ENCODE results near the gene PGM1. TPM values are rescaled to one million over a fixed set of nuclear protein-coding genes. Genes with fewer than 3 reads are reported as not detected.

PGM1 gene
- total RNA-seq, 1 experiment from 2014 or later, result 54.6 TPM

DNA sequence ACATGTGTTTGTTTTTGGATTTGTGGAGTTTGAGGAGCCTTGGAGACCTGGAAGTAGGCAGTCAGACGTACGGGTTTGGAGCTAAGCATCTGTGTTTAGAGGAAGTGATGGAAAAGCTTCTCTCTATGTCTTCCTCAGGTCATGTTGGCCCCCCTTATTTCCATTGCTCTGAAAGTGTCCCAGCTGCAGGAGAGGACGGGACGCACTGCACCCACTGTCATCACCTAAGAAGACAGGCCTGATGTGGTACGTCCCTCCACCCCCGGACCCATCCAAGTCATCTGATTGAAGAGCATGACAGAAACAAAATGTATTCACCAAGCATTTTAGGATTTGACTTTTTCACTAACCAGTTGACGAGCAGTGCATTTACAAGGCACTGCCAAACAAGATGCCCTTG lies 66.2 kb downstream of the PGM1 start:
- H3K27me3 ChIP-seq (ENCODE audit: insufficient read depth, low read length), result no peaks in the 10 kb centered on the region
- peaks cover 0 to 2% of the 10 kb centered on the region in 2 experiments; a peak in 1 of 4 replicates for H3K36me3 ChIP-seq (ENCODE audit: control insufficient read depth in 1 of 2, insufficient read depth in 2 of 2, low read length in 2 of 2)
- H3K4me3 ChIP-seq (replicated peaks in 1 of 2; ENCODE audit: low read depth in 1 of 2, low read length in 2 of 2), result no peak overlapping the region
- no TSS peak for BruUV-seq (replicated peaks)
- intact Hi-C loops (cut with micrococcal nuclease), result no loop called here
- no peak for DNase-seq (ENCODE audit: low read depth, low spot score)
- no peaks in the 10 kb centered on the region for H4K20me1 ChIP-seq (ENCODE audit: insufficient read depth)
- no peak overlapping the region for H3K4me2 ChIP-seq (ENCODE audit: low read length)
- peaks cover 0 to 1% of the 10 kb centered on the region in 2 experiments; a peak in 1 of 4 replicates for H3K9me3 ChIP-seq (ENCODE audit: control insufficient read depth in 1 of 2, insufficient read depth in 1 of 2, low read depth in 1 of 2, low read length in 2 of 2)
- no peak for ATAC-seq
- no peak overlapping the region for H3K27ac ChIP-seq (ENCODE audit: low read depth, low read length)
- peaks cover 34 to 49% of the 10 kb centered on the region in 2 experiments for H3K4me1 ChIP-seq (ENCODE audit: control insufficient read depth in 1 of 2, insufficient read depth in 2 of 2, low read length in 2 of 2)
- TF ChIP-seq EZH2 (IDR thresholded peaks at IDR 0.05) (no peak), JUND (IDR thresholded peaks at IDR 0.05) (no peak), FOSL1 (IDR thresholded peaks at IDR 0.05; ENCODE audit: low read depth) (no peak), SRF (IDR thresholded peaks at IDR 0.05; ENCODE audit: low read depth) (no peak)
- TF ChIP-seq, protein P1, sequence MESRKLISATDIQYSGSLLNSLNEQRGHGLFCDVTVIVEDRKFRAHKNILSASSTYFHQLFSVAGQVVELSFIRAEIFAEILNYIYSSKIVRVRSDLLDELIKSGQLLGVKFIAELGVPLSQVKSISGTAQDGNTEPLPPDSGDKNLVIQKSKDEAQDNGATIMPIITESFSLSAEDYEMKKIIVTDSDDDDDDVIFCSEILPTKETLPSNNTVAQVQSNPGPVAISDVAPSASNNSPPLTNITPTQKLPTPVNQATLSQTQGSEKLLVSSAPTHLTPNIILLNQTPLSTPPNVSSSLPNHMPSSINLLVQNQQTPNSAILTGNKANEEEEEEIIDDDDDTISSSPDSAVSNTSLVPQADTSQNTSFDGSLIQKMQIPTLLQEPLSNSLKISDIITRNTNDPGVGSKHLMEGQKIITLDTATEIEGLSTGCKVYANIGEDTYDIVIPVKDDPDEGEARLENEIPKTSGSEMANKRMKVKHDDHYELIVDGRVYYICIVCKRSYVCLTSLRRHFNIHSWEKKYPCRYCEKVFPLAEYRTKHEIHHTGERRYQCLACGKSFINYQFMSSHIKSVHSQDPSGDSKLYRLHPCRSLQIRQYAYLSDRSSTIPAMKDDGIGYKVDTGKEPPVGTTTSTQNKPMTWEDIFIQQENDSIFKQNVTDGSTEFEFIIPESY (IDR thresholded peaks at IDR 0.05; ENCODE audit: extremely low read depth, insufficient replicate concordance, low read length), result no peak
- ChIA-PET CTCF (interaction anchor here (1.5 kb wide), 1 partner anchor 587 kb away, joined by 3 read pairs; no protein-coding TSS in a partner anchor), POLR2A (no interaction called here), RAD21 (ENCODE audit: low non-redundant PET in 1 of 2, low total read pairs in 2 of 2, uncharacterized antibody in 2 of 2, unreplicated experiment in 2 of 2) (no interaction called here)
- no peak overlapping the region for H2AFZ ChIP-seq (ENCODE audit: low read depth, low read length, poor library complexity, severe bottlenecking)
- H3K9ac ChIP-seq (ENCODE audit: low read length), result no peak overlapping the region
- no peaks in the 10 kb centered on the region for H3K79me2 ChIP-seq (ENCODE audit: insufficient read depth, low read length)
- H3K9me2 ChIP-seq (ENCODE audit: insufficient read depth), result no peaks in the 10 kb centered on the region

Measured in HCT116 (cell line).